DMS 273 (cell line): ENCODE measurements around the gene MXRA8.
A peak's percentile ranks its signal among the peaks of the same experiment; 100 is the strongest.

Experiments used
- DNase-seq: peaks from one replicate; lab custom pipeline; 2025; ENCODE audit not compliant: unreplicated experiment; lab: John Stamatoyannopoulos, UW

Gene MXRA8

GRCh38 chr1:1337793-1338147 lies 20.6 kb downstream of the MXRA8 start:
- DNase-seq, result no peak

DNA sequence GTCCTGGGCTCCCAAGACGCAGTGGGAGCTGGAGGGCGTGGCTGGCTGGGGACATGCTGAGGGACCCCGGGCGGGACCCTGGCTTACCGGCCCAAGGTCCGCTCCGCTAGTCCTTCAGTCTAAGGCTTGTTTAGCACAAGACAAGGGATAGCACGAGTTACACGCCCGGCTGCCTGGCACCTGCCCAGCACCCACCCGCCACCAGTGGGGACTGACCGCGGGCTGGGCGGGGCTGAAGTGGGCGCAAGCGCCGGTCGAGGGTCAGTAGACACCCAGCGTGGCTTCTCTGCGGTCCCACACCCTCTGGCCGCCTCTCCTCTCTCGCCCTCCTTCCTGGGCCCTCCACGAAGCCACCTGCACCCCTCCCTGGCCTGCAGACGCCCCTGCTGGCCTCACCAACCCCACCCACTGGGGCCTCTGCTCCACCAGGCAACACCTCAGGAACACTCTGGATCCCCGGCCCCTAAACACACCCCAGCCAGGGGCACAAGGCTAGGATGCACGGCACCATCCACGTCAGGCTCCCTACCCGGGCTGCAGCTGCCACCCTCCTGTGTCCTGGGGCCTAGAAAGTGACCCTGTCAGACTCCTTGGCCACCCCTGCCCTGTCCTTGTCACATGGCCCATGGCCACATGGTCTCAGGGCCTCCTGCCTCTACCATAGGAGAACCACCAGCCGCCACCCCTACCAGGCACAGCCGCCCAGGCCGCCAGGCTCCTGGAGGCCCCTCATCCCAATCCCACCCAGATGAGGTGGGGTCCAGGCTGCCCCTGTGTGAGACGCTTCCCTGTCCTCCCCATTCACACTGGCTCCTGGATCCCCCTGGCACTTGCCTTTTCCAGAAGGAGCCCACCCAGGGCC lies 21.2 kb downstream of the MXRA8 start:
- DNase-seq, result no peak

DNA sequence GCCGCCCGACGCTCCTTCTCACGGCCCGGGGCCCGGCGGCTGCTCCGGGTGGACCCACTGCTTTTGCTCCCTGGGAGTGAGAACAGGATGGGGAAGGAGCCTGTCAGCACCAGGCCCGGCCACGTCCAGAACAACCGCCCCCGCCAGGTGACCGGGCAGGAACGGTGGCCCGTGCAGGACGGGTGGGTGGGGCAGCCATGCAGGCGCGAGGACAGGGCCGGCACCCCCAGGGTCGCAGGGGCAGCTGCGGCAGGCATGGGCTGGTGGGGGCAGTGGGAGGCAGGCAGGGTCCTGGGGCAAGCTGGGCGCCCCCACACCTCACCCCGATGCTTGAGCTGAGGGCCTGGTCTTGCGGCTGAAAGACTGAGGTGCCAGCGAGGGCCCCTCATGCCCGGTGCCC lies 21.9 kb downstream of the MXRA8 start:
- DNase-seq, result no peak

DNA sequence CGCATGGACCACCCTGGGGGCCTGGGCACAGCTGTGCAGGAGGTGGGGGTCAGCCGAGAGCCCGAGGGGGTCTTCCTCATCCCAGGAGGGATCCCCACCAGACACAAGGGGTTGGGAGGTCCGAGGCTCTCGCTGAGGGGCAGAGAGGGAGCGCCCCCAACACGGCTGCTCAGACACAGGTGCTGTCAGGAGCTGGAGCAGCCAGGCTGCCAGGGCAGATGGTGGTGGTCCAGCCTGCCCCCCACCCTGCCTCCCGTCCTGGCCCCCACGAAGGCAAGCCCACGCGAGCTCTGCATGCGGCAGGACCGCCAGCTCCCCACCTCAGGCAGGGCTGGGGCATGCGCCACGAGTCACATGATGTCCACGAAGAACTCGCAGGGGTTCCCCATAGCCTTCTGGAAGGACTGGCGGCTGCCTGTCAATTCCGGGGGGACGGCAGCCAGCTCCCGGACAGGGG lies 22.5 kb downstream of the MXRA8 start:
- DNase-seq, result no peak

GRCh38 chr1:1335283-1335682 lies 23.1 kb downstream of the MXRA8 start:
- DNase-seq, result no peak

DNA sequence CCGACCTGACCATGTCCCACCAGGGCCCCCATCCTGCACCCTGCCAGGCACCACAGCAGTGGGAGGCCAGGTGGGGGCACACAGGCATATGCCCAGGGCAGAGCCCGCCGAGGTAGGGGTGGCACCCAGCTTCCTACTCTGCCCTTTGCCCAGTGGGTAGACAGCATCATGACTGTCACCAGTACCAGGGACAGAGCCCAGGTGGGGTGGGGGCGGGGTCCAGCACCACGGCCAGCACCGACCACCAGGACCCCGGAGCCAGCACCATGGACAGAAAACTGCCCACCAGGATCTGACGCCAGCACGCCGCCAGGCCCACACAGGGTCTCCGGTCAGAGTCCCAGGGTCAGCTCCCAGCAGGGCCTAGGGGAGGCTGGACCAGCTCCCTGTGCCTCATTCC lies 23.5 kb downstream of the MXRA8 start:
- no peak for DNase-seq

DNA sequence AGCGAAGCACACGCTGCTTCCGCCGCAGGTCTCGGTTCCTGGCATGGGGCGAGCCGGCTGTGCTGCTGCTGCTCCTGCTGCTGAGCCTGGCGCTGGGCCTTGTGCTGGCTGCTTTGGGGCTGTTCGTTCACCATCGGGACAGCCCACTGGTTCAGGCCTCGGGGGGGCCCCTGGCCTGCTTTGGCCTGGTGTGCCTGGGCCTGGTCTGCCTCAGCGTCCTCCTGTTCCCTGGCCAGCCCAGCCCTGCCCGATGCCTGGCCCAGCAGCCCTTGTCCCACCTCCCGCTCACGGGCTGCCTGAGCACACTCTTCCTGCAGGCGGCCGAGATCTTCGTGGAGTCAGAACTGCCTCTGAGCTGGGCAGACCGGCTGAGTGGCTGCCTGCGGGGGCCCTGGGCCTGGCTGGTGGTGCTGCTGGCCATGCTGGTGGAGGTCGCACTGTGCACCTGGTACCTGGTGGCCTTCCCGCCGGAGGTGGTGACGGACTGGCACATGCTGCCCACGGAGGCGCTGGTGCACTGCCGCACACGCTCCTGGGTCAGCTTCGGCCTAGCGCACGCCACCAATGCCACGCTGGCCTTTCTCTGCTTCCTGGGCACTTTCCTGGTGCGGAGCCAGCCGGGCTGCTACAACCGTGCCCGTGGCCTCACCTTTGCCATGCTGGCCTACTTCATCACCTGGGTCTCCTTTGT lies 24.7 kb downstream of the MXRA8 start:
- peak; percentile 78 for DNase-seq

- DNase-seq, result peak; percentile 72
Measured at GRCh38 chr1:1332774-1333480, 25.4 kb downstream of the MXRA8 start.

DNA sequence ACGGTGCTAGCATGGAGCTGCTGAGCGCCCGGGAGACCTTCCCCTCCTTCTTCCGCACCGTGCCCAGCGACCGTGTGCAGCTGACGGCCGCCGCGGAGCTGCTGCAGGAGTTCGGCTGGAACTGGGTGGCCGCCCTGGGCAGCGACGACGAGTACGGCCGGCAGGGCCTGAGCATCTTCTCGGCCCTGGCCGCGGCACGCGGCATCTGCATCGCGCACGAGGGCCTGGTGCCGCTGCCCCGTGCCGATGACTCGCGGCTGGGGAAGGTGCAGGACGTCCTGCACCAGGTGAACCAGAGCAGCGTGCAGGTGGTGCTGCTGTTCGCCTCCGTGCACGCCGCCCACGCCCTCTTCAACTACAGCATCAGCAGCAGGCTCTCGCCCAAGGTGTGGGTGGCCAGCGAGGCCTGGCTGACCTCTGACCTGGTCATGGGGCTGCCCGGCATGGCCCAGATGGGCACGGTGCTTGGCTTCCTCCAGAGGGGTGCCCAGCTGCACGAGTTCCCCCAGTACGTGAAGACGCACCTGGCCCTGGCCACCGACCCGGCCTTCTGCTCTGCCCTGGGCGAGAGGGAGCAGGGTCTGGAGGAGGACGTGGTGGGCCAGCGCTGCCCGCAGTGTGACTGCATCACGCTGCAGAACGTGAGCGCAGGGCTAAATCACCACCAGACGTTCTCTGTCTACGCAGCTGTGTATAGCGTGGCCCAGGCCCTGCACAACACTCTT lies 26.2 kb downstream of the MXRA8 start:
- DNase-seq, result peak; percentile 72

GRCh38 chr1:1331068-1331965 lies 27.0 kb downstream of the MXRA8 start, which contains the start of gene TAS1R3:
Gene TAS1R3, plus strand, starts transcription at chr1:1331280. Its CDS starts 66 bp downstream, at chr1:1331346.
- peak; percentile 67 for DNase-seq

- no peak for DNase-seq
Measured at GRCh38 chr1:1330366-1331067, 27.8 kb downstream of the MXRA8 start.

DNA sequence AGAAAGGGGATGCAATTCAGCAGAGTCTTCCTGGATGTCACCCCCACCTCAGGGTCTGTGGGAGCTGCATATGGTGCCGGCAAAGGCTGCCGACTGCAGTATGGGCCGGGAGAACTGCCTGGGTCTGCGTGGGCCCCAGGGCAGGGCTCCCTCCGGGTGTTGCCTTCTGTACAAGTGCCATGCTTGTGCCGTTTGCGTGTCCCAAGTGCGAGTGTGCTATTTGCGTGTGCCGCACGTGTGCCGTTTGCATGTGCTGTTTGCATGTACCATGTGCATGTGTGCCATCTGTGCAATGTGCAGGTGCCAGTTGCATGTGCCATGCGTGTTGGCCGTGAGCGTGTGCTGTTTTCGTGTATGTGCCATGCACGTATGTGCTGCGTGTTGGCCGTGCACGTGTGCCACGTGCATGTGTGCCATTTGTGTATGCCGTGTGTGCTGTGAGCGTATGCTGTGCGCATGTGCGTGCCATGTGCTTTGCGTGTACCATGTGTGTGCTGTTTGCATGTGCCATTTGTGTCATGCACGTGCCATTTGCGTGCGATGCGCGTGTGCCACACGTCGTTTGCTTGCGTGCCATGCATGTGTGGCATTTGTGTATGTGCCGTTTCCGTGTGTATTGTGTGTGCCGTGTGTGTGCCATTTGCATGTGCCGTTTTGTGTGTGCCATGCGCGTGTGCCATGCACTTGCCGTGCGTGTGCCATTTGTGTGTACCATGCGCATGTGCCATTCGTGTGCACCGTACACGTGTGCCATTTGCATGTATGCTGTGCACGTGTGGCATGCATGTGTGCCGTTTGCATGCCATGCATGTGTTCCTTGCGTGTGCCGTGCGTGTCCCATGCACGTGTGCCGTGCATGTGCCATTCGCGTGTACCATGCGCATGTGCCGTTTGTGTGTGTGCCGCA lies 28.8 kb downstream of the MXRA8 start:
- DNase-seq, result no peak

GRCh38 chr1:1328254-1328653 lies 30.1 kb downstream of the MXRA8 start:
- no peak for DNase-seq

DNA sequence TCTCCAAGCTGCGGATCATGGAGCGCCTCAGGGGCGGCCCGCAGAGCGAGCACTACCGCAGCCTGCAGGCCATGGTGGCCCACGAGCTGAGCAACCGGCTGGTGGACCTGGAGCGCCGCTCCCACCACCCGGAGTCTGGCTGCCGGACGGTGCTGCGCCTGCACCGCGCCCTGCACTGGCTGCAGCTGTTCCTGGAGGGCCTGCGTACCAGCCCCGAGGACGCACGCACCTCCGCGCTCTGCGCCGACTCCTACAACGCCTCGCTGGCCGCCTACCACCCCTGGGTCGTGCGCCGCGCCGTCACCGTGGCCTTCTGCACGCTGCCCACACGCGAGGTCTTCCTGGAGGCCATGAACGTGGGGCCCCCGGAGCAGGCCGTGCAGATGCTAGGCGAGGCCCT lies 31.1 kb downstream of the MXRA8 start:
- DNase-seq, result no peak

GRCh38 chr1:1326075-1326605 lies 32.2 kb downstream of the MXRA8 start:
- peak; percentile 52 for DNase-seq

GRCh38 chr1:1325288-1326074 lies 32.9 kb downstream of the MXRA8 start:
- DNase-seq, result no peak

GRCh38 chr1:1324524-1325287 lies 33.6 kb downstream of the MXRA8 start, which contains the start of the genes CPTP and INTS11:
Gene CPTP, plus strand, starts transcription at chr1:1324802. Its CDS starts 2,109 bp downstream, at chr1:1326911.
Gene INTS11, minus strand, starts transcription at chr1:1324660. Its CDS starts 52 bp downstream, at chr1:1324608.
- DNase-seq, result peak; percentile 96
